Left ventricle myocardium inferior (tissue), 1 donor: ENCODE data around the gene ABHD16A. TPM values are rescaled to one million over a fixed set of nuclear protein-coding genes. Genes with fewer than 3 reads are reported as not detected.

Source experiments
- DNase-seq: peaks from one replicate; pipeline ENCODE4 v3.0.0-alpha.2; 2020
- H3K27ac ChIP-seq: fragments of 200-600 bp; replicated peaks from 2 replicates; pipeline ENCODE4 v1.8.0; 2021
- H3K27me3 ChIP-seq: fragments of 200-600 bp; 2 replicates; pipeline ENCODE4 v1.8.0; 2021; ENCODE audit warnings: low read depth
- H3K36me3 ChIP-seq: fragments of 200-600 bp; 2 replicates; pipeline ENCODE4 v1.8.0; 2021
- H3K4me1 ChIP-seq: fragments of 200-600 bp; 2 replicates; pipeline ENCODE4 v1.8.0; 2021
- H3K4me3 ChIP-seq: fragments of 200-600 bp; 2 replicates; pipeline ENCODE4 v1.8.0; 2021; ENCODE audit warnings: mild to moderate bottlenecking, moderate library complexity
- H3K9me3 ChIP-seq: fragments of 200-600 bp; replicated peaks from 2 replicates; pipeline ENCODE4 v1.8.0; 2021
- CTCF ChIP-seq: fragments of 200-600 bp; IDR thresholded peaks from 2 replicates; pipeline ENCODE4 v1.8.0; 2021; ENCODE audit warnings: antibody characterized with exemption, mild to moderate bottlenecking, borderline replicate concordance
- intact Hi-C: fragments of 100-400 bp; cut with micrococcal nuclease; formaldehyde crosslinking; loops from one replicate; pipeline ENCODE4 v1.11.0; 2022
- microRNA-seq: library from miRNA; unstranded; fragments of <30 nt; microRNA quantifications from one replicate; pipeline ENCODE4 v1.2.0, GENCODE V29; 2020
- total RNA-seq: library from RNA; stranded (reverse); fragmentation: NEBNext Ultra II Directional; extraction: Animal tissue kit (Norgen Biotek cat#: 25700); gene quantifications from one replicate; pipeline ENCODE4 v1.2.1, GENCODE V29; 2021
- donor health status: DM: no; HTN: yes; CAD: no; lungs with severe emphysema.

Gene ABHD16A
- total RNA-seq, 1 donor from 2014 or later, result 29.6 TPM

GRCh38 chr6:31639043-31639442 is 64.1 kb downstream of the ABHD16A start:
- Histone ChIP-seq H3K27ac (no peak overlapping the region), H3K4me3 (no peak overlapping the region), H3K36me3 (peaks cover 98% of the 10 kb centered on the region), H3K27me3 (no peaks in the 10 kb centered on the region), H3K9me3 (no peaks in the 10 kb centered on the region), H3K4me1 (no peaks in the 10 kb centered on the region)
- intact Hi-C loops, result no loop called here
- DNase-seq, result no peak
- no peak for TF ChIP-seq CTCF

Small RNA genes within 50 kb of the gene (microRNA-seq; reads per million reads assigned to microRNA genes)
- 1.2 reads per million for gene MIR4646

Other genes with a start within 250 kb of the ABHD16A start
- gene MICB, start 205.2 kb downstream of the ABHD16A start, total RNA-seq, result 1.1 TPM
- not detected for gene MCCD1, start 174.4 kb downstream of the ABHD16A start, total RNA-seq
- 179 TPM for gene DDX39B, start 161.3 kb downstream of the ABHD16A start, total RNA-seq
- 1.6 TPM for gene ATP6V1G2, start 156.7 kb downstream of the ABHD16A start, total RNA-seq
- 11.5 TPM for gene NFKBIL1, start 155.7 kb downstream of the ABHD16A start, total RNA-seq
- not detected for gene LTA, start 131.0 kb downstream of the ABHD16A start, total RNA-seq
- gene TNF, start 127.8 kb downstream of the ABHD16A start, total RNA-seq, result 0.47 TPM
- gene LTB, start 120.9 kb downstream of the ABHD16A start, total RNA-seq, result 0.25 TPM
- 6.5 TPM for gene LST1, start 117.0 kb downstream of the ABHD16A start, total RNA-seq
- not detected for gene NCR3, start 110.3 kb downstream of the ABHD16A start, total RNA-seq
- gene AIF1, start 88.1 kb downstream of the ABHD16A start, total RNA-seq, result 15.2 TPM
- 82.4 TPM for gene PRRC2A, start 82.6 kb downstream of the ABHD16A start, total RNA-seq
- 260 TPM for gene BAG6, start 50.7 kb downstream of the ABHD16A start, total RNA-seq
- 2.4 TPM for gene APOM, start 47.4 kb downstream of the ABHD16A start, total RNA-seq
- 16.9 TPM for gene C6orf47, start 42.5 kb downstream of the ABHD16A start, total RNA-seq
- gene GPANK1, start 38.3 kb downstream of the ABHD16A start, total RNA-seq, result 19.2 TPM
- 105 TPM for gene CSNK2B, start 37.2 kb downstream of the ABHD16A start, total RNA-seq
- gene LY6G5B, start 33.3 kb downstream of the ABHD16A start, total RNA-seq, result 4.4 TPM
- 1.5 TPM for gene LY6G5C, start 22.3 kb downstream of the ABHD16A start, total RNA-seq
- gene LY6G6F, start 3.5 kb upstream of the ABHD16A start, total RNA-seq, result not detected
- gene LY6G6D, start 12.0 kb upstream of the ABHD16A start, total RNA-seq, result not detected
- not detected for gene LY6G6C, start 18.4 kb upstream of the ABHD16A start, total RNA-seq
- gene MPIG6B, start 20.0 kb upstream of the ABHD16A start, total RNA-seq, result 0.19 TPM
- gene DDAH2, start 26.0 kb upstream of the ABHD16A start, total RNA-seq, result 36.1 TPM
- gene CLIC1, start 33.2 kb upstream of the ABHD16A start, total RNA-seq, result 78.0 TPM
- 1.3 TPM for gene MSH5, start 36.7 kb upstream of the ABHD16A start, total RNA-seq
- gene SAPCD1, start 59.3 kb upstream of the ABHD16A start, total RNA-seq, result not detected
- gene VWA7, start 74.0 kb upstream of the ABHD16A start, total RNA-seq, result 14.7 TPM
- gene VARS1, start 92.4 kb upstream of the ABHD16A start, total RNA-seq, result 20.0 TPM
- gene LSM2, start 103.6 kb upstream of the ABHD16A start, total RNA-seq, result 19.4 TPM
- 2.2 TPM for gene HSPA1L, start 112.0 kb upstream of the ABHD16A start, total RNA-seq
- gene HSPA1A, start 112.2 kb upstream of the ABHD16A start, total RNA-seq, result 271 TPM
- gene HSPA1B, start 124.4 kb upstream of the ABHD16A start, total RNA-seq, result 184 TPM
- 26.0 TPM for gene NEU1, start 159.5 kb upstream of the ABHD16A start, total RNA-seq
- 0.08 TPM for gene SLC44A4, start 175.7 kb upstream of the ABHD16A start, total RNA-seq
- gene EHMT2, start 194.4 kb upstream of the ABHD16A start, total RNA-seq, result 15.6 TPM
- 3.5 TPM for gene ZBTB12, start 198.8 kb upstream of the ABHD16A start, total RNA-seq
- 9.7 TPM for gene C2, start 224.4 kb upstream of the ABHD16A start, total RNA-seq
- gene CFB, start 242.8 kb upstream of the ABHD16A start, total RNA-seq, result 3.7 TPM